Measurements from ENCODE around the gene PBOV1. TPM values are rescaled to one million over a fixed set of nuclear protein-coding genes. Genes with fewer than 3 reads are reported as not detected.
A peak's percentile ranks its signal among the peaks of the same experiment; 100 is the strongest.

The PBOV1 gene
- total RNA-seq, 1 donor: not detected

DNA sequence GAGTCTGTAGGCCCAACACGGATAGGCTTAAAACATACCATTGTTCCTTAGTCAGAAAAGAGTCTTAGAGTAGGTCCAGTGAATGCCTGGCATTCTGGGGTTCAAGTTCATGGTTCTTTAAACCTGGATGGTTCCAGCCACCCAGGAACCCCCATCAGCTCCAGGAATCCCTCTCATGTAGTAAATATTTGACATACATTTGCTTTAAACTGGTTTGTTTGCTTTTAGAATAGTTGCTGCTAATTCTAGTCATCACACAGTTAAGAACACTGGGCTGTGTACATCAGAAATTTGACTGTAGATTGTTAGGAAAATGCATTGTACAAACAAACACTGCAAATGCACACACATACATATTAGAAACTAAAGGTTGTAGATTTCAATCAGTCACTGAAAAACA is 30.6 kb upstream of the PBOV1 start:
- Histone ChIP-seq H3K4me1 (ENCODE audit: insufficient read depth, low read length) (peaks cover 3% of the 10 kb centered on the region), H3K9me3 (ENCODE audit: low read depth, low read length) (no peaks in the 10 kb centered on the region), H3K79me2 (ENCODE audit: insufficient read depth, low read length) (no peaks in the 10 kb centered on the region), H3K4me3 (ENCODE audit: insufficient read depth, low read length) (no peak overlapping the region), H3K27ac (ENCODE audit: low read depth, low read length) (no peak overlapping the region), H3K36me3 (ENCODE audit: insufficient read depth, low read length) (no peaks in the 10 kb centered on the region), H4K20me1 (ENCODE audit: insufficient read depth, low read length) (no peaks in the 10 kb centered on the region), H3K27me3 (ENCODE audit: insufficient read depth, low read length) (no peaks in the 10 kb centered on the region), H3K4me2 (ENCODE audit: insufficient read depth, low read length) (no peak overlapping the region), H2AFZ (ENCODE audit: low read length) (no peak overlapping the region)
- TF ChIP-seq, protein P1, sequence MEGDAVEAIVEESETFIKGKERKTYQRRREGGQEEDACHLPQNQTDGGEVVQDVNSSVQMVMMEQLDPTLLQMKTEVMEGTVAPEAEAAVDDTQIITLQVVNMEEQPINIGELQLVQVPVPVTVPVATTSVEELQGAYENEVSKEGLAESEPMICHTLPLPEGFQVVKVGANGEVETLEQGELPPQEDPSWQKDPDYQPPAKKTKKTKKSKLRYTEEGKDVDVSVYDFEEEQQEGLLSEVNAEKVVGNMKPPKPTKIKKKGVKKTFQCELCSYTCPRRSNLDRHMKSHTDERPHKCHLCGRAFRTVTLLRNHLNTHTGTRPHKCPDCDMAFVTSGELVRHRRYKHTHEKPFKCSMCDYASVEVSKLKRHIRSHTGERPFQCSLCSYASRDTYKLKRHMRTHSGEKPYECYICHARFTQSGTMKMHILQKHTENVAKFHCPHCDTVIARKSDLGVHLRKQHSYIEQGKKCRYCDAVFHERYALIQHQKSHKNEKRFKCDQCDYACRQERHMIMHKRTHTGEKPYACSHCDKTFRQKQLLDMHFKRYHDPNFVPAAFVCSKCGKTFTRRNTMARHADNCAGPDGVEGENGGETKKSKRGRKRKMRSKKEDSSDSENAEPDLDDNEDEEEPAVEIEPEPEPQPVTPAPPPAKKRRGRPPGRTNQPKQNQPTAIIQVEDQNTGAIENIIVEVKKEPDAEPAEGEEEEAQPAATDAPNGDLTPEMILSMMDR (IDR thresholded peaks at IDR 0.05; ENCODE audit: extremely low read depth, low read depth, low read length): no peak
- peak; percentile 58 for DNase-seq (ENCODE audit: insufficient read length, low spot score, missing footprints)

- no peak overlapping the region for H2AFZ ChIP-seq (ENCODE audit: low read length)
- H3K36me3 ChIP-seq (ENCODE audit: insufficient read depth, low read length): no peaks in the 10 kb centered on the region
- H3K79me2 ChIP-seq (ENCODE audit: insufficient read depth, low read length): no peaks in the 10 kb centered on the region
- DNase-seq (ENCODE audit: insufficient read length, low spot score, missing footprints): no peak
- no peak overlapping the region for H3K4me3 ChIP-seq (ENCODE audit: insufficient read depth, low read length)
- peaks cover 3% of the 10 kb centered on the region for H3K4me1 ChIP-seq (ENCODE audit: insufficient read depth, low read length)
- H4K20me1 ChIP-seq (ENCODE audit: insufficient read depth, low read length): no peaks in the 10 kb centered on the region
- no peaks in the 10 kb centered on the region for H3K9me3 ChIP-seq (ENCODE audit: low read depth, low read length)
- H3K4me2 ChIP-seq (ENCODE audit: insufficient read depth, low read length): no peak overlapping the region
- no peaks in the 10 kb centered on the region for H3K27me3 ChIP-seq (ENCODE audit: insufficient read depth, low read length)
- no peak overlapping the region for H3K27ac ChIP-seq (ENCODE audit: low read depth, low read length)
- TF ChIP-seq, protein P1 (IDR thresholded peaks at IDR 0.05; ENCODE audit: extremely low read depth, low read depth, low read length): no peak
Measured at GRCh38 chr6:138248011-138248410, 29.7 kb upstream of the PBOV1 start.

DNA sequence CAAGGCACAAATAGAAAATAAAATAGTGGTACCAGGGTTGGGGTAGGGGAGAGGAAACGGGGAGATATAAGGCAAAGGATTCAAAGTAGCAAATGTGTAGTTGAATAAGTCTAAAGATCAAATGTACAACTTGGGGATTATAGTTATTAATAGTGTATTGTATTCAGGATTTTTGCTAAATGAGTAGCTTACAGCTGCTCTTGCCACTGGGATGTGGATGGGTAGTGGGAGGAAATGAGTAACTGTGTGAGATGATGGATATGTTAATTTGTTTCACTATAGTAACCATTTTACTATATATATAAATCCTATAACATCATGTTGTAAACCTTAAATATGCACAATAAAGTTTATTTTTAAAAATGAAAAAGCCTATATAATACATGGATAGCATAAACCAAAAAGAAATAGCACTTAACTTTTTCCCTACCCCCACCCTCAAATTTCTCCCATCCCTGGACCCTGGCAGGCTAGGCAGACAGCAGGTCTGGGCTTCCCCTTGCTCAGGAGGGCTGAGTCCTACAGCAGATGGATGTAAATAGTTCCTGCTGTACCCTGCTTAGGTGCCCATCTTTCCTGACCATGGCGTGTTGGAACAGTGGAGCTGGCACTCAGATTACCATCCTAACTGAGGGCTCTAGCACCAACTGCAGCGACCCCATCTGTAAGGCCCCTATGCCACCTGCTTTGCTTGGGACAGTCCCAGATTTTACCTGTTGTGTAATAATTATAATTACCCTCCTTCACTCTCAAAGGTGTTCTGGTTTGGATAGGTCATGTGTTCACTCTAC is 28.6 kb upstream of the PBOV1 start:
- TF ChIP-seq, protein P1 (IDR thresholded peaks at IDR 0.05; ENCODE audit: extremely low read depth, low read depth, low read length): no peak
- Histone ChIP-seq H3K4me2 (ENCODE audit: insufficient read depth, low read length) (no peak overlapping the region), H4K20me1 (ENCODE audit: insufficient read depth, low read length) (no peaks in the 10 kb centered on the region), H3K36me3 (ENCODE audit: insufficient read depth, low read length) (no peaks in the 10 kb centered on the region), H3K27ac (ENCODE audit: low read depth, low read length) (no peak overlapping the region), H3K4me1 (ENCODE audit: insufficient read depth, low read length) (peaks cover 3% of the 10 kb centered on the region), H3K4me3 (ENCODE audit: insufficient read depth, low read length) (no peak overlapping the region), H3K9me3 (ENCODE audit: low read depth, low read length) (no peaks in the 10 kb centered on the region), H3K27me3 (ENCODE audit: insufficient read depth, low read length) (peaks cover 4% of the 10 kb centered on the region), H2AFZ (ENCODE audit: low read length) (no peak overlapping the region), H3K79me2 (ENCODE audit: insufficient read depth, low read length) (no peaks in the 10 kb centered on the region)
- DNase-seq (ENCODE audit: insufficient read length, low spot score, missing footprints): no peak

GRCh38 chr6:138245751-138246150 is 27.5 kb upstream of the PBOV1 start:
- Histone ChIP-seq H4K20me1 (ENCODE audit: insufficient read depth, low read length) (no peaks in the 10 kb centered on the region), H3K27me3 (ENCODE audit: insufficient read depth, low read length) (peaks cover 4% of the 10 kb centered on the region), H3K4me2 (ENCODE audit: insufficient read depth, low read length) (no peak overlapping the region), H2AFZ (ENCODE audit: low read length) (no peak overlapping the region), H3K79me2 (ENCODE audit: insufficient read depth, low read length) (no peaks in the 10 kb centered on the region), H3K27ac (ENCODE audit: low read depth, low read length) (no peak overlapping the region), H3K4me1 (ENCODE audit: insufficient read depth, low read length) (peaks cover 1% of the 10 kb centered on the region), H3K36me3 (ENCODE audit: insufficient read depth, low read length) (no peaks in the 10 kb centered on the region), H3K9me3 (ENCODE audit: low read depth, low read length) (no peaks in the 10 kb centered on the region), H3K4me3 (ENCODE audit: insufficient read depth, low read length) (no peak overlapping the region)
- no peak for DNase-seq (ENCODE audit: insufficient read length, low spot score, missing footprints)
- TF ChIP-seq, protein P1 (IDR thresholded peaks at IDR 0.05; ENCODE audit: extremely low read depth, low read depth, low read length): no peak
